HEK293 (cell line): ENCODE results near the gene CYP2C8.

Experiments
- ZNF23 ChIP-seq: fragments of 450-650 bp; formaldehyde crosslinking; IDR thresholded peaks from 2 replicates; pipeline ENCODE4 v1.5.1; 2016; ENCODE audit warnings: missing biosample characterization, missing genetic modification characterization, borderline replicate concordance
- ZNF248 ChIP-seq: fragments of 450-650 bp; formaldehyde crosslinking; IDR thresholded peaks from 2 replicates; pipeline ENCODE4 v1.5.1; 2017; ENCODE audit warnings: missing biosample characterization, missing genetic modification characterization
- ZNF623 ChIP-seq: fragments of 450-650 bp; formaldehyde crosslinking; IDR thresholded peaks from 2 replicates; pipeline ENCODE4 v1.5.1; 2016; ENCODE audit warnings: missing biosample characterization, missing genetic modification characterization
- ZNF629 ChIP-seq: fragments of 450-650 bp; formaldehyde crosslinking; IDR thresholded peaks from 2 replicates; pipeline ENCODE4 v1.5.1; 2017; ENCODE audit warnings: missing biosample characterization, missing genetic modification characterization
- ZNF837 ChIP-seq: fragments of 450-650 bp; formaldehyde crosslinking; IDR thresholded peaks from 2 replicates; pipeline ENCODE4 v1.5.1; 2016; ENCODE audit warnings: missing biosample characterization, missing genetic modification characterization
- TF ChIP-seq, protein P1 (sequence below): fragments of 450-650 bp; formaldehyde crosslinking; IDR thresholded peaks from 2 replicates; pipeline ENCODE4 v1.5.1; 2016; ENCODE audit warnings: missing biosample characterization, missing genetic modification characterization
- TF ChIP-seq, protein P2 (sequence below): fragments of 450-650 bp; formaldehyde crosslinking; IDR thresholded peaks from 2 replicates; pipeline ENCODE4 v1.5.1; 2016; ENCODE audit warnings: missing biosample characterization, missing genetic modification characterization, low read depth

Gene CYP2C8

GRCh38 chr10:94989192-94989591 lies 80.1 kb downstream of the CYP2C8 start (continued):
- TF ChIP-seq ZNF248 (tag by site-specific recombination) (no peak), ZNF623 (tag by site-specific recombination) (no peak), ZNF629 (tag by site-specific recombination) (no peak), ZNF23 (tag by site-specific recombination) (no peak), ZNF837 (tag by site-specific recombination) (no peak)
- TF ChIP-seq, protein P1, sequence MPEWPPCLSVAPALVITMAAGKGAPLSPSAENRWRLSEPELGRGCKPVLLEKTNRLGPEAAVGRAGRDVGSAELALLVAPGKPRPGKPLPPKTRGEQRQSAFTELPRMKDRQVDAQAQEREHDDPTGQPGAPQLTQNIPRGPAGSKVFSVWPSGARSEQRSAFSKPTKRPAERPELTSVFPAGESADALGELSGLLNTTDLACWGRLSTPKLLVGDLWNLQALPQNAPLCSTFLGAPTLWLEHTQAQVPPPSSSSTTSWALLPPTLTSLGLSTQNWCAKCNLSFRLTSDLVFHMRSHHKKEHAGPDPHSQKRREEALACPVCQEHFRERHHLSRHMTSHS: no peak
- TF ChIP-seq, protein P2, sequence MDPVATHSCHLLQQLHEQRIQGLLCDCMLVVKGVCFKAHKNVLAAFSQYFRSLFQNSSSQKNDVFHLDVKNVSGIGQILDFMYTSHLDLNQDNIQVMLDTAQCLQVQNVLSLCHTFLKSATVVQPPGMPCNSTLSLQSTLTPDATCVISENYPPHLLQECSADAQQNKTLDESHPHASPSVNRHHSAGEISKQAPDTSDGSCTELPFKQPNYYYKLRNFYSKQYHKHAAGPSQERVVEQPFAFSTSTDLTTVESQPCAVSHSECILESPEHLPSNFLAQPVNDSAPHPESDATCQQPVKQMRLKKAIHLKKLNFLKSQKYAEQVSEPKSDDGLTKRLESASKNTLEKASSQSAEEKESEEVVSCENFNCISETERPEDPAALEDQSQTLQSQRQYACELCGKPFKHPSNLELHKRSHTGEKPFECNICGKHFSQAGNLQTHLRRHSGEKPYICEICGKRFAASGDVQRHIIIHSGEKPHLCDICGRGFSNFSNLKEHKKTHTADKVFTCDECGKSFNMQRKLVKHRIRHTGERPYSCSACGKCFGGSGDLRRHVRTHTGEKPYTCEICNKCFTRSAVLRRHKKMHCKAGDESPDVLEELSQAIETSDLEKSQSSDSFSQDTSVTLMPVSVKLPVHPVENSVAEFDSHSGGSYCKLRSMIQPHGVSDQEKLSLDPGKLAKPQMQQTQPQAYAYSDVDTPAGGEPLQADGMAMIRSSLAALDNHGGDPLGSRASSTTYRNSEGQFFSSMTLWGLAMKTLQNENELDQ (tag by site-specific recombination): no peak
